ENCODE results near the gene ZBED5. TPM values are rescaled to one million over a fixed set of nuclear protein-coding genes. Genes with fewer than 3 reads are reported as not detected.

The ZBED5 gene
- total and polyA plus RNA-seq, 12 donors = 19.4 to 63.3 (median 39.6) TPM

DNA sequence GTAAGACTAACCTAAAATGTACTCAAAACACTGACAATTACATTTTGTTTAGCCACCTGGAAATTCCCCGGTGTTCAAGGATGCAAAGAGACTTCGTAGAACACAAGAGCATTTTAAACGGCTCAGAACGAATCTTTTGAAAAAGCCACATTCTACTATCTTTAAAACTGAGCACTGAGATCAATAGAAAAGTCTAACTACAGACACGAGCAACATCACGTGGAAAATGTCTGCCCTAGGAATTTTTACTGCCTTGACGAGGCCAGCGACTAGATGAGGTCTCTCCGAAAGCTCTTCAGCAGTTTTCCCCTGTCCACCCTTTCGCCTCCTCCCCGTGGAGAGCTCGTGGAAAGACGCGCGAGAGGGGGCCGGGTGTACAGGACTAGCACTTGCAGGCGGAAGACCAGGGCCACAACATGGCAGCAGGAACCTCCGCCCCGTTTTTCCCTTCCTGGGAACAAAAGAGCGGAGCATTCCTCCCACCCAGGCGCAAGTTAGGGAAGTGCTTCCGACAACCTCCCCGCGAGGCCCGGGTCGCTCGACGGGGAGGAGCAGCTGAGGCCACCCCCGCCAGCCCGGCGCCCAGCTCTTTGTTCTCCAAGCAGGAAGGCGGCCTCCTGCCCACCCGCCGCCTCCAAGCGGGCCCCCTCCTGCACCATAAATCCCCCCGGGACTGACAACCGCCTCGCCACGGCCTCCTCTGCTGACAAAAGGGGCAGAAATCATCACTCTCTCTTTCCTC, 50.2 kb downstream of the ZBED5 start:
- WGBS, 2 donors = 0 to 1% methylated on average over 39 of the region's 39 CpGs
- intact Hi-C loops (cut with DNase I) = loop anchor here in 8 of 10 donors (1.0 to 10.0 kb wide), 13 partner anchors 13 to 1235 kb away; partner anchors contain the start of genes ZBED5 (in 6 of the 8) and WEE1 (in 1 of the 8)
- peak; percentile 78 to 86 for DNase-seq
- Histone ChIP-seq H3K9me3 (no peaks in the 10 kb centered on the region), H3K4me1 (peaks cover 0 to 61% (median 50%) of the 10 kb centered on the region in 9 donors), H3K36me3 (peaks cover 0 to 48% (median 43%) of the 10 kb centered on the region in 9 donors), H3K27ac (peak overlapping the region; percentile 89 to 100 (median 100)), H3K27me3 (no peaks in the 10 kb centered on the region), H3K4me3 (peak overlapping the region; percentile 76 to 98 (median 92))
- peak; percentile 40 to 61 (median 50) for ATAC-seq
- TF ChIP-seq, protein P1, sequence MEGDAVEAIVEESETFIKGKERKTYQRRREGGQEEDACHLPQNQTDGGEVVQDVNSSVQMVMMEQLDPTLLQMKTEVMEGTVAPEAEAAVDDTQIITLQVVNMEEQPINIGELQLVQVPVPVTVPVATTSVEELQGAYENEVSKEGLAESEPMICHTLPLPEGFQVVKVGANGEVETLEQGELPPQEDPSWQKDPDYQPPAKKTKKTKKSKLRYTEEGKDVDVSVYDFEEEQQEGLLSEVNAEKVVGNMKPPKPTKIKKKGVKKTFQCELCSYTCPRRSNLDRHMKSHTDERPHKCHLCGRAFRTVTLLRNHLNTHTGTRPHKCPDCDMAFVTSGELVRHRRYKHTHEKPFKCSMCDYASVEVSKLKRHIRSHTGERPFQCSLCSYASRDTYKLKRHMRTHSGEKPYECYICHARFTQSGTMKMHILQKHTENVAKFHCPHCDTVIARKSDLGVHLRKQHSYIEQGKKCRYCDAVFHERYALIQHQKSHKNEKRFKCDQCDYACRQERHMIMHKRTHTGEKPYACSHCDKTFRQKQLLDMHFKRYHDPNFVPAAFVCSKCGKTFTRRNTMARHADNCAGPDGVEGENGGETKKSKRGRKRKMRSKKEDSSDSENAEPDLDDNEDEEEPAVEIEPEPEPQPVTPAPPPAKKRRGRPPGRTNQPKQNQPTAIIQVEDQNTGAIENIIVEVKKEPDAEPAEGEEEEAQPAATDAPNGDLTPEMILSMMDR (IDR thresholded peaks at IDR 0.05) = no peak

- TF ChIP-seq, protein P1 (IDR thresholded peaks at IDR 0.05) = no peak
- intact Hi-C loops (cut with DNase I) = loop anchor here in 5 of 10 donors (5.0 to 10.0 kb wide), 6 partner anchors 34 to 1234 kb away; partner anchors contain the start of genes WEE1 (in 1 of the 5) and ZBED5 (in 1 of the 5)
- H3K27me3 ChIP-seq = no peaks in the 10 kb centered on the region
- H3K9me3 ChIP-seq = no peaks in the 10 kb centered on the region
- no peak for DNase-seq
- peak overlapping the region in 6 of 10 donors; percentile 78 to 96 (median 94) for H3K4me3 ChIP-seq
- ATAC-seq = no peak
- H3K36me3 ChIP-seq = peaks cover 0 to 62% (median 57%) of the 10 kb centered on the region in 9 donors
- H3K27ac ChIP-seq = peak overlapping the region in 4 of 10 donors; percentile 98 to 100 (median 100)
- 75 to 81% methylated on average over 4 of the region's 4 CpGs for WGBS, 2 donors
- H3K4me1 ChIP-seq = peaks cover 3 to 75% (median 64%) of the 10 kb centered on the region in 9 donors
These were observed 51.6 kb downstream of the ZBED5 start for GRCh38 chr11:10806206-10806605.

GRCh38 chr11:10805741-10806140, 52.1 kb downstream of the ZBED5 start:
- Histone ChIP-seq H3K27ac (peak overlapping the region in 2 of 10 donors; percentile 100), H3K9me3 (no peaks in the 10 kb centered on the region), H3K36me3 (peaks cover 0 to 67% (median 62%) of the 10 kb centered on the region in 9 donors), H3K27me3 (no peaks in the 10 kb centered on the region), H3K4me3 (peak overlapping the region in 3 of 10 donors; percentile 95 to 96 (median 96)), H3K4me1 (peaks cover 3 to 78% (median 64%) of the 10 kb centered on the region in 9 donors)
- ATAC-seq (no peak), DNase-seq (no peak)
- intact Hi-C loops (cut with DNase I) = loop anchor here in 5 of 10 donors (5.0 to 10.0 kb wide), 6 partner anchors 33 to 1233 kb away; partner anchors contain the start of genes WEE1 (in 1 of the 5) and ZBED5 (in 1 of the 5)
- 60 to 62% methylated on average over 8 of the region's 8 CpGs for WGBS, 2 donors
- TF ChIP-seq, protein P1 (IDR thresholded peaks at IDR 0.05) = no peak

- Histone ChIP-seq H3K4me1 (peaks cover 3 to 86% (median 60%) of the 10 kb centered on the region in 9 donors), H3K27me3 (no peaks in the 10 kb centered on the region), H3K36me3 (peaks cover 6 to 88% (median 83%) of the 10 kb centered on the region in 9 donors), H3K9me3 (no peaks in the 10 kb centered on the region), H3K27ac (no peak overlapping the region), H3K4me3 (no peak overlapping the region)
- WGBS, 2 donors = 66 to 69% methylated on average over 6 of the region's 6 CpGs
- no peak for DNase-seq
- intact Hi-C loops (cut with DNase I) = loop anchor here in 3 of 10 donors (5.0 to 10.0 kb wide), 3 partner anchors 49 to 131 kb away; partner anchors contain the start of gene ZBED5 (in 1 of the 3)
- TF ChIP-seq, protein P1 (IDR thresholded peaks at IDR 0.05) = no peak
- ATAC-seq = no peak
These were observed 54.2 kb downstream of the ZBED5 start for GRCh38 chr11:10803676-10804075.
